Measurements from ENCODE around the gene GRIK4. TPM values are rescaled to one million over a fixed set of nuclear protein-coding genes. Genes with fewer than 3 reads are reported as not detected.

GRIK4 gene
- total RNA-seq, 1 donor from 2014 or later: not detected

DNA sequence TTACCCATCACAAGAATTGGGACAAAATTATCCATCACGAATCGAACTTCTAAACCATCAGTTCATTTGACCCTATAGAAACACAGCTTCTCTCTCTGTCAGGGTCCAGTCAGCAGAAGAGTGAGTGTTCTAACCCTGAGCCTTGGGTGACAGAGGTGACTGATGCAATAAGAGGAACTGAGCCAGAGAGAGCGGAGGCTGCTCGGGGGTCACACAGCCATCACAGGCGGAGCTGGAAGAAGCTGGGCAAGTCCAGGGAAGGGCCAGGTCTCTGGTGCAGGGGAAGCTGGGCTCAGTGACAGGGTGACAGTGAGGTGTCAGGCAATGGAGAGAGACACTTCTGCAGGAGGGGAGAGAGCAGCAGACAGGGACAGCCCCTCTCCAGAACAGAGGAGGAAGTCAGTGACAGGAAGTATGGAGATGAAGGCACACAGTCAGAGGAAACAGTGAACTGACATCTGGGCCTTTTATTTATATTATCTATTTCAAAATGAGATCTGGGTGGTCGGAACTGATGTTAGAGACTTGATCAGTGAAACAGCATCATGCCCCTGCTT lies 328.4 kb downstream of the GRIK4 start:
- no peaks in the 10 kb centered on the region for H3K36me3 ChIP-seq
- H3K4me3 ChIP-seq: no peak overlapping the region

DNA sequence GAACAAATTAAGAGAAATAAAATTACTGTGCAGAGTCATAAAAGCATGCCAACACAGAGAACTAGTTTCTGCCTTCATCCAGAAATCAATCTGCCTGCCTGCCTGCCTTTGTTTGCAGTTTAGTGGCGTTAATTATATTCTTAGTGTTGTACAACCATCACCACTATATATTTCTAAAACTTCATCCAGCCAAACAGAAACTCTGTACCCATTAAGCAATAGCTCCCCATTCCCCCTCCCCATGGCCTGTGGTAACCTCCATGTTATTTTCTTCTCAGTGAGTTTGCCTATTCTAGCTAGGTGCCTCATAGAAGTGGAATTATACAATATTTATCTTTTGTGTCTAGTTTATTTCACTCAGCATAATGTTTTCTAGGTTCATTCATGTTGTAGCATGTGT lies 329.1 kb downstream of the GRIK4 start:
- intact Hi-C loops (cut with DNase I): no loop called here
- no peaks in the 10 kb centered on the region for H3K4me1 ChIP-seq
- TF ChIP-seq, protein P1, sequence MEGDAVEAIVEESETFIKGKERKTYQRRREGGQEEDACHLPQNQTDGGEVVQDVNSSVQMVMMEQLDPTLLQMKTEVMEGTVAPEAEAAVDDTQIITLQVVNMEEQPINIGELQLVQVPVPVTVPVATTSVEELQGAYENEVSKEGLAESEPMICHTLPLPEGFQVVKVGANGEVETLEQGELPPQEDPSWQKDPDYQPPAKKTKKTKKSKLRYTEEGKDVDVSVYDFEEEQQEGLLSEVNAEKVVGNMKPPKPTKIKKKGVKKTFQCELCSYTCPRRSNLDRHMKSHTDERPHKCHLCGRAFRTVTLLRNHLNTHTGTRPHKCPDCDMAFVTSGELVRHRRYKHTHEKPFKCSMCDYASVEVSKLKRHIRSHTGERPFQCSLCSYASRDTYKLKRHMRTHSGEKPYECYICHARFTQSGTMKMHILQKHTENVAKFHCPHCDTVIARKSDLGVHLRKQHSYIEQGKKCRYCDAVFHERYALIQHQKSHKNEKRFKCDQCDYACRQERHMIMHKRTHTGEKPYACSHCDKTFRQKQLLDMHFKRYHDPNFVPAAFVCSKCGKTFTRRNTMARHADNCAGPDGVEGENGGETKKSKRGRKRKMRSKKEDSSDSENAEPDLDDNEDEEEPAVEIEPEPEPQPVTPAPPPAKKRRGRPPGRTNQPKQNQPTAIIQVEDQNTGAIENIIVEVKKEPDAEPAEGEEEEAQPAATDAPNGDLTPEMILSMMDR (IDR thresholded peaks at IDR 0.05): no peak

More for the DNA sequence above, 328.4 kb downstream of the GRIK4 start:
- Histone ChIP-seq H3K27me3 (no peaks in the 10 kb centered on the region), H3K27ac (no peak overlapping the region), H3K9me3 (no peaks in the 10 kb centered on the region), H3K4me1 (no peaks in the 10 kb centered on the region)
- TF ChIP-seq, protein P1 (IDR thresholded peaks at IDR 0.05): no peak
- no peak for DNase-seq (ENCODE audit: low spot score in 2 of 2)
- intact Hi-C loops (cut with DNase I): no loop called here

DNA sequence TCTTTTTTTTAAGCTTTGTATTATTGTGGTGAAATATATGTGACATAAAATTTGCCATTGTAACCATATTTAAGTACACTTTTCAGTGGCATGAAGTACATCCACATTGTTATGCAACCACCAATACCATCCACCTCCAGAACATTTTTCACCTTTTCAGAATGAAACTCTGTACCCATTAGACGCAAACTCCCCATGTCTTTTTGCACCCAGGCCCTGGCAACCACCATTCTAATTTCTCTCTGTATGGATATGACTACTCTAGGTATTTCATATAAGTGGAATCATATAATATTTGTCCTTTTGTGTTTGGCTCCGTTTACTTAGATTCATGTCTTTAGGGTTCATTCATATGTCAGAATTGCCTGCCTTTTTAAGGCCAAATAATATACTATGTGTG lies 329.5 kb downstream of the GRIK4 start:
- Histone ChIP-seq H3K4me3 (no peak overlapping the region), H3K4me1 (no peaks in the 10 kb centered on the region), H3K36me3 (no peaks in the 10 kb centered on the region), H3K27ac (no peak overlapping the region), H3K9me3 (no peaks in the 10 kb centered on the region), H3K27me3 (no peaks in the 10 kb centered on the region)
- intact Hi-C loops (cut with DNase I): no loop called here
- TF ChIP-seq, protein P1 (IDR thresholded peaks at IDR 0.05): no peak
- no peak for DNase-seq (ENCODE audit: low spot score in 2 of 2)

More for the DNA sequence above, 329.1 kb downstream of the GRIK4 start:
- no peaks in the 10 kb centered on the region for H3K36me3 ChIP-seq
- H3K9me3 ChIP-seq: no peaks in the 10 kb centered on the region
- DNase-seq (ENCODE audit: low spot score in 2 of 2): no peak
- no peak overlapping the region for H3K4me3 ChIP-seq
- no peak overlapping the region for H3K27ac ChIP-seq
- no peaks in the 10 kb centered on the region for H3K27me3 ChIP-seq

DNA sequence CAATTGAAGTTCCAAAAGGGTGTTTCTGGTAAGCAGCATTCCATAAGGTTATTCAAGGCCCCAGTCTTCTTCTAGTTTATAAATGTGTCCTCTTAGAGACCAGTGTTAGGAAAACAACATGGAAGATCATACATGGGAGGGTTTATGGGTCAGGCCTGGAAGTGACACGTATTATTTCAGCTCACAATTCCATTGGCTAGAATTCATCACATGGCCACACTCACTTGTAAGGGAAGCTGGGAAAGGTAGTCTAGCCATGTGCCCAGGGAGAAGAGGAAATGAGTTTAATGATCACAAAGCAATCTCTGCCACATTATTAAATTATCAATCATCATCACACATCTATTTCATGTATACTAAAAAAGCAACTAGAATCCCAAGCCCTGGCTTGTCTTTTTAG lies 330.6 kb downstream of the GRIK4 start:
- Histone ChIP-seq H3K27me3 (no peaks in the 10 kb centered on the region), H3K4me1 (no peaks in the 10 kb centered on the region), H3K27ac (no peak overlapping the region), H3K36me3 (no peaks in the 10 kb centered on the region), H3K9me3 (no peaks in the 10 kb centered on the region), H3K4me3 (no peak overlapping the region)
- intact Hi-C loops (cut with DNase I): no loop called here
- TF ChIP-seq, protein P1 (IDR thresholded peaks at IDR 0.05): no peak
- no peak for DNase-seq (ENCODE audit: low spot score in 2 of 2)

DNA sequence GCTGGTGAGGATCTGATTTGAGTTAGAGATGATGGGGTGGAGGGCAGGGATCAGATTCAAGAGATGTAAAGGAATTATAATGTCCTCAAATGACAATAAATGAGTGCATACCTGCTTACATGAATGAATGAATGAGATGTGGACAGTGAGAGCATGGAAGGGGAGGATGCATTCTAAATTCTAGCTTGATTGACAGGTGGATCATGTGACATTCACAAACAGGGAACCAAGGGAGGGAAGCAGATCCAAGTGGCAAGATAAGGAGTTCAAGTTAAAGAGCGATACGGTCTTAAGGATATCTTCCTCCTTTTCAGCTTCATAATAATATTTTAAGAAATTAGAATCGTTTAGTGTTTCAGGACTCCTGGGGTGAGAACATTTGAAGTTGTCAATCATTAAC lies 341.9 kb downstream of the GRIK4 start:
- no peaks in the 10 kb centered on the region for H3K27me3 ChIP-seq
- H3K9me3 ChIP-seq: no peaks in the 10 kb centered on the region
- intact Hi-C loops (cut with DNase I): no loop called here
- DNase-seq (ENCODE audit: low spot score in 2 of 2): no peak
- no peaks in the 10 kb centered on the region for H3K4me1 ChIP-seq
- no peak overlapping the region for H3K27ac ChIP-seq
- H3K4me3 ChIP-seq: no peak overlapping the region
- TF ChIP-seq, protein P1 (IDR thresholded peaks at IDR 0.05): no peak
- H3K36me3 ChIP-seq: no peaks in the 10 kb centered on the region

DNA sequence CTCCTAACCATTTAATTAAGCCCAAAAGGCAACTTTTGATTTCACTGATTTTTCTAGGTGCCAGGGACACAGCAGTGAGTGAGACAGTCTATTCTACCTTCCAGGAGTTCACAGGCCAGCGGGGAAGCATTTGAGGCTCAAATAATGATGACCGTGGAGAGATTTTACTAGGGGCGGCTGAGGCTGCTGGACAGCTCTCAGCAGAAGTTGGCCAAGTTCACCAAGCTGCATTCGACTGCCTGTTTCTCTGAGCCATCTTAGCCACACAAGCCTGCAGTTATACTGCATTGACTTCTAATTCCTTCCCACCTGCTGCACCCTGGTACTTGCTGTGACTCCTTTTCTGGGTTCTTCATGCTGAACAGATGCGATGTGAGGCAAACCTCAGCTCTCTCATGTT lies 343.4 kb downstream of the GRIK4 start:
- intact Hi-C loops (cut with DNase I): no loop called here
- no peak for DNase-seq (ENCODE audit: low spot score in 2 of 2)
- Histone ChIP-seq H3K4me1 (no peaks in the 10 kb centered on the region), H3K36me3 (no peaks in the 10 kb centered on the region), H3K4me3 (no peak overlapping the region), H3K27me3 (no peaks in the 10 kb centered on the region), H3K9me3 (no peaks in the 10 kb centered on the region), H3K27ac (no peak overlapping the region)
- TF ChIP-seq, protein P1 (IDR thresholded peaks at IDR 0.05): no peak
